H1 (cell line): Measurements from ENCODE around the gene ANKS1B. TPM values are rescaled to one million over a fixed set of nuclear protein-coding genes. Genes with fewer than 3 reads are reported as not detected.

Experiments
- CTCF ChIA-PET: fragments of 300-600 bp; sonication (Branson Sonifier 250); formaldehyde crosslinking; loops from one replicate; lab custom pipeline; 2021; ENCODE audit not compliant: partially characterized antibody; lab: Charles Lee
- POLR2A ChIA-PET: fragments of 300-600 bp; sonication (Branson Sonifier 250); formaldehyde crosslinking; loops from one replicate; lab custom pipeline; 2021; ENCODE audit warnings: inconsistent platforms; ENCODE audit not compliant: partially characterized antibody; lab: Charles Lee
- DNase-seq, 2 experiments: peaks; one replicate each; pipeline versions ENCODE4 v3.0.0 to v3.0.0-alpha.2; 2010 to 2022; ENCODE audit warnings: low spot score in 2 of 2, low read depth in 1 of 2, mixed read lengths in 1 of 2
- FAIRE-seq: peaks from 2 replicates; lab custom pipeline; 2011; peaks lifted over from hg19 to GRCh38; lab: Jason Lieb, UNC
- H2AFZ ChIP-seq: 2 replicates; pipeline ENCODE4 v1.8.1; 2012; ENCODE audit warnings: low read length, inconsistent platforms
- H2AK5ac ChIP-seq: 2 replicates; pipeline ENCODE4 v1.6.1; 2013; ENCODE audit warnings: low read depth, low read length
- H2BK120ac ChIP-seq: replicated peaks from 2 replicates; pipeline ENCODE3; 2013; ENCODE audit warnings: low read depth, low read length, inconsistent platforms
- H2BK12ac ChIP-seq: 2 replicates; pipeline ENCODE4 v1.6.1; 2013; ENCODE audit warnings: low read depth, low read length
- H2BK15ac ChIP-seq: 2 replicates; pipeline ENCODE4 v1.6.1; 2013; ENCODE audit warnings: low read length
- H2BK20ac ChIP-seq: 2 replicates; pipeline ENCODE4 v1.6.1; 2013; ENCODE audit warnings: low read length
- H2BK5ac ChIP-seq: 2 replicates; pipeline ENCODE4 v1.6.1; 2013; ENCODE audit warnings: low read depth, low read length
- H3K14ac ChIP-seq: 2 replicates; pipeline ENCODE4 v1.6.1; 2013; ENCODE audit warnings: inconsistent platforms; ENCODE audit not compliant: insufficient read length
- H3K18ac ChIP-seq: 2 replicates; pipeline ENCODE4 v1.6.1; 2013; ENCODE audit warnings: low read length; ENCODE audit errors: extremely low read depth
- H3K23ac ChIP-seq: 2 replicates; pipeline ENCODE4 v1.6.1; 2013; ENCODE audit warnings: inconsistent platforms; ENCODE audit not compliant: insufficient read length
- H3K23me2 ChIP-seq: 2 replicates; pipeline ENCODE4 v1.6.1; 2013; ENCODE audit warnings: low read depth, low read length
- H3K27ac ChIP-seq: 2 replicates; pipeline ENCODE4 v1.6.1; 2011; ENCODE audit warnings: low read depth, low read length, inconsistent platforms
- H3K27me3 ChIP-seq, 4 experiments: replicated peaks in 1 of 4; 1 replicate in 1 of 4; 2 replicates in 3 of 4; pipeline versions ENCODE4 v1.6.1 to v1.8.1; 2011 to 2013; ENCODE audit warnings: low read length in 3 of 4, mild to moderate bottlenecking in 3 of 4, inconsistent platforms in 2 of 4, mixed read lengths in 2 of 4, moderate library complexity in 1 of 4; ENCODE audit not compliant: control insufficient read depth in 3 of 4, insufficient read depth in 3 of 4; ENCODE audit errors: extremely low read depth in 1 of 4
- H3K36me3 ChIP-seq, 4 experiments: 2 replicates each; pipeline versions ENCODE4 v1.6.1 to v1.8.1; 2011 to 2013; ENCODE audit warnings: mild to moderate bottlenecking in 4 of 4, low read length in 3 of 4, moderate library complexity in 2 of 4, control low read depth in 1 of 4, inconsistent platforms in 1 of 4; ENCODE audit not compliant: insufficient read depth in 4 of 4, control insufficient read depth in 2 of 4
- H3K4ac ChIP-seq: replicated peaks from 2 replicates; pipeline ENCODE3; 2013; ENCODE audit warnings: low read length, low read depth, mixed read lengths, inconsistent platforms; ENCODE audit not compliant: insufficient read length
- H3K4me1 ChIP-seq, 4 experiments: replicated peaks in 1 of 4; 1 replicate in 1 of 4; 2 replicates in 3 of 4; pipeline versions ENCODE4 v1.6.1 to v1.8.1; 2011 to 2013; ENCODE audit warnings: low read length in 3 of 4, inconsistent platforms in 2 of 4, mixed read lengths in 1 of 4; ENCODE audit not compliant: insufficient read depth in 4 of 4, control insufficient read depth in 3 of 4
- H3K4me2 ChIP-seq, 2 experiments: 2 replicates each; pipeline versions ENCODE4 v1.6.1 to v1.8.1; 2011 to 2013; ENCODE audit warnings: low read depth in 2 of 2, low read length in 2 of 2, control low read depth in 1 of 2, inconsistent platforms in 1 of 2, mild to moderate bottlenecking in 1 of 2; ENCODE audit not compliant: insufficient read depth in 1 of 2
- H3K4me3 ChIP-seq, 4 experiments: fragments of 200-600, 300-600 bp in 1 of 4; sonication (generic), shearing (Covaris generic), sonication (Bioruptor Twin) in 1 of 4; 2 replicates each; pipeline versions ENCODE4 v1.5.1 to v1.8.1; 2011 to 2016; ENCODE audit warnings: low read length in 4 of 4, low read depth in 3 of 4, control low read depth in 2 of 4, inconsistent platforms in 2 of 4, mild to moderate bottlenecking in 2 of 4, mixed read lengths in 1 of 4, moderate library complexity in 1 of 4; ENCODE audit not compliant: insufficient read depth in 2 of 4; ENCODE audit errors: extremely low read depth in 1 of 4
- H3K56ac ChIP-seq: replicated peaks from 2 replicates; pipeline ENCODE3; 2013; ENCODE audit warnings: low read depth, mild to moderate bottlenecking, mixed read lengths, low read length, inconsistent platforms; ENCODE audit not compliant: insufficient read length
- H3K79me1 ChIP-seq: 2 replicates; pipeline ENCODE4 v1.6.1; 2013; ENCODE audit warnings: low read depth, low read length, control low read depth
- H3K79me2 ChIP-seq, 2 experiments: 2 replicates each; pipeline versions ENCODE4 v1.6.1 to v1.8.1; 2012 to 2013; ENCODE audit warnings: low read length in 2 of 2, mild to moderate bottlenecking in 2 of 2, inconsistent platforms in 1 of 2; ENCODE audit not compliant: insufficient read depth in 2 of 2, control insufficient read depth in 1 of 2
- H3K9ac ChIP-seq, 4 experiments: replicated peaks in 1 of 4; 1 replicate in 1 of 4; 2 replicates in 3 of 4; pipeline versions ENCODE4 v1.6.1 to v1.8.1; 2011 to 2013; ENCODE audit warnings: low read depth in 3 of 4, low read length in 3 of 4, control low read depth in 2 of 4, mild to moderate bottlenecking in 2 of 4, moderate library complexity in 2 of 4, inconsistent platforms in 1 of 4; ENCODE audit errors: extremely low read depth in 1 of 4
- H3K9me3 ChIP-seq, 2 experiments: 2 replicates each; pipeline versions ENCODE4 v1.6.1 to v1.8.1; 2012 to 2013; ENCODE audit warnings: mild to moderate bottlenecking in 2 of 2, moderate library complexity in 2 of 2, control low read depth in 1 of 2, inconsistent platforms in 1 of 2, low read depth in 1 of 2, low read length in 1 of 2, mixed read lengths in 1 of 2; ENCODE audit not compliant: insufficient read depth in 2 of 2
- H4K20me1 ChIP-seq, 2 experiments: replicated peaks in 1 of 2; 2 replicates each; pipeline versions ENCODE3 to v1.8.1; 2011 to 2013; ENCODE audit warnings: inconsistent platforms in 2 of 2, low read length in 2 of 2, mild to moderate bottlenecking in 1 of 2; ENCODE audit not compliant: insufficient read depth in 2 of 2, control insufficient read depth in 1 of 2
- H4K5ac ChIP-seq: 2 replicates; pipeline ENCODE4 v1.6.1; 2013; ENCODE audit warnings: low read length, low read depth, mixed read lengths, inconsistent platforms; ENCODE audit not compliant: insufficient read length
- H4K8ac ChIP-seq: 2 replicates; pipeline ENCODE4 v1.8.0; 2013; ENCODE audit warnings: mild to moderate bottlenecking, moderate library complexity, low read length, inconsistent platforms; ENCODE audit not compliant: insufficient read depth; ENCODE audit errors: extremely low read depth
- H4K91ac ChIP-seq: replicated peaks from 2 replicates; pipeline ENCODE3; 2013; ENCODE audit warnings: low read length, mixed read lengths, inconsistent platforms; ENCODE audit not compliant: insufficient read length
- CREB1 ChIP-seq: IDR thresholded peaks from 2 replicates; pipeline ENCODE4 v1.6.1; 2012; ENCODE audit warnings: inconsistent platforms
- GABPA ChIP-seq: IDR thresholded peaks from 2 replicates; pipeline ENCODE4 v1.6.1; 2011; ENCODE audit warnings: mild to moderate bottlenecking, low read length, moderate library complexity, borderline replicate concordance; ENCODE audit not compliant: insufficient read depth
- HDAC2 ChIP-seq, 2 experiments: fragments of 300-600 bp in 1 of 2; sonication (generic) in 1 of 2; IDR thresholded peaks; 2 replicates each; pipeline ENCODE4 v1.6.1; 2011 to 2012; ENCODE audit warnings: low read depth in 2 of 2, low read length in 2 of 2, mild to moderate bottlenecking in 2 of 2, moderate library complexity in 2 of 2, borderline replicate concordance in 1 of 2, inconsistent platforms in 1 of 2
- HDAC6 ChIP-seq: IDR thresholded peaks from one replicate; pipeline ENCODE4 v1.7.1; 2012; ENCODE audit warnings: low read depth, mild to moderate bottlenecking, inconsistent platforms, low read length, moderate library complexity
- JUN ChIP-seq: IDR thresholded peaks from 2 replicates; pipeline ENCODE4 v1.6.1; 2011; ENCODE audit warnings: low read depth, mild to moderate bottlenecking, improper control_type of control experiment, low read length
- POLR2AphosphoS5 ChIP-seq: IDR thresholded peaks from 2 replicates; pipeline ENCODE4 v1.6.1; 2011; ENCODE audit warnings: low read depth, low read length
- RBBP5 ChIP-seq: IDR thresholded peaks from 2 replicates; pipeline ENCODE4 v1.7.1; 2012; ENCODE audit warnings: low read depth, mild to moderate bottlenecking, inconsistent platforms, low read length, moderate library complexity, borderline replicate concordance
- RNF2 ChIP-seq: fragments of 200-900, 300-1000 bp; sonication (generic); IDR thresholded peaks from 2 replicates; pipeline ENCODE4 v1.7.1; 2016; ENCODE audit warnings: borderline replicate concordance, low read depth, mild to moderate bottlenecking, antibody characterized with exemption, low read length; ENCODE audit not compliant: poor library complexity, severe bottlenecking; ENCODE audit errors: missing control alignments
- TAF1 ChIP-seq: IDR thresholded peaks from 2 replicates; pipeline ENCODE4 v1.6.1; 2011; ENCODE audit warnings: mild to moderate bottlenecking, low read depth, low read length
- TAF7 ChIP-seq: optimal IDR thresholded peaks from 2 replicates; pipeline ENCODE3; 2011; ENCODE audit warnings: low read depth, mild to moderate bottlenecking, inconsistent platforms, low read length, moderate library complexity, borderline replicate concordance
- TCF12 ChIP-seq: IDR thresholded peaks from 2 replicates; pipeline ENCODE4 v1.6.1; 2011; ENCODE audit warnings: low read depth, mild to moderate bottlenecking, low read length
- TEAD4 ChIP-seq: IDR thresholded peaks from 2 replicates; pipeline ENCODE4 v1.6.1; 2012; ENCODE audit warnings: low read depth, low read length, inconsistent platforms, mixed read lengths
- WGBS, 2 experiments: shearing (Covaris generic) in 1 of 2; methylation state at CpG; one replicate each; pipeline versions ENCODE4 v1.1.6 to v1.1.7; 2013 to 2015; ENCODE audit warnings: low lambda C conversion rate in 2 of 2, mixed read lengths in 2 of 2, inconsistent platforms in 1 of 2, low coverage in 1 of 2, missing lambda C conversion rate in 1 of 2; ENCODE audit not compliant: insufficient replicate concordance in 2 of 2, insufficient coverage in 1 of 2, insufficient read length in 1 of 2; ENCODE audit errors: extremely low coverage in 1 of 2, missing lambda C conversion rate in 1 of 2; 5-methylcytosine and 5-hydroxymethylcytosine counted together
- polyA plus RNA-seq, 7 experiments: library from polyadenylated mRNA; depleted of rRNA in 3 of 7; stranded (reverse) in 5 of 7; unstranded in 2 of 7; fragments of >200 nt in 5 of 7; fragments of 200-250 nt in 2 of 7; gene quantifications; 1 replicate in 5 of 7; 2 replicates in 1 of 7; 4 replicates in 1 of 7; pipeline versions ENCODE4 v1.2.1 to v1.2.3, GENCODE V29; 2011 to 2013; ENCODE audit warnings: missing spikeins in 2 of 7, mixed read lengths in 2 of 7
- total RNA-seq: library from RNA; stranded (reverse); fragmentation: NEBNext Ultra II Directional; extraction: Animal tissue kit (Norgen Biotek cat#: 25700); gene quantifications from 2 replicates; pipeline ENCODE4 v1.2.1, GENCODE V29; 2021
- TF ChIP-seq, protein P1 (sequence below): IDR thresholded peaks from 2 replicates; pipeline ENCODE4 v1.6.1; 2012; ENCODE audit warnings: low read length, inconsistent platforms

Gene ANKS1B
- total and polyA plus RNA-seq, 2 of the 8 experiments (the other 6 are each of a cell fraction or from before 2014, with no cell fraction given): 2.7 to 6.1 TPM

DNA sequence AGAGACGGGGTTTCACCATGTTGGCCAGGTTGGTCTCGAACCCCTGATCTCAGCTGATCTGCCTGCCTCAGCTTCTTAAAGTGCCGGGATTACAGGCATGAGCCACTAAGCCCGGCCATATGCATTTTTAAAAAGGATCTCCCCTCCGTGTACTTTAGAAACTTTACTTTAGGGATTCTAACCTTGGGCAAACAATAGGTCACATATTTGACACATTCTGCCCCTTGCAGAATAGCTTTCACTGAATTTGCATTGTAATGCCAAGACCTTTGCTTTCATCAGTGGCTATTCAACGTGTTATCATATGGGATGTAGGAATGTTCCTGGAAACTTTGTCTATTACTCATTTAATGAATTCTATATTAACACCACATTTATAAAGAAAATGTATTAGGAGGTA lies 11.4 kb upstream of the ANKS1B start:
- no peak overlapping the region for H2BK20ac ChIP-seq
- H4K8ac ChIP-seq: no peak overlapping the region
- no peak overlapping the region for H2BK15ac ChIP-seq
- no peaks in the 10 kb centered on the region for H3K23me2 ChIP-seq
- no peaks in the 10 kb centered on the region for H4K20me1 ChIP-seq
- 77% methylated on average over 6 of the region's 6 CpGs; no CpG with 5 or more reads in 1 of the 2 experiments for WGBS, 2 experiments
- H3K4me2 ChIP-seq: no peak overlapping the region
- no peaks in the 10 kb centered on the region for H3K79me2 ChIP-seq
- no peak overlapping the region for H3K23ac ChIP-seq
- no peak overlapping the region for H3K4me3 ChIP-seq
- H2BK5ac ChIP-seq: no peak overlapping the region
- no peak overlapping the region for H3K9ac ChIP-seq
- ChIA-PET POLR2A (no interaction called here), CTCF (interaction anchor here (1.0 kb wide), 1 partner anchor 284 kb away, joined by 3 read pairs; no protein-coding TSS in a partner anchor)
- H3K4ac ChIP-seq: no peak overlapping the region
- no peak overlapping the region for H2AK5ac ChIP-seq
- no peaks in the 10 kb centered on the region; a peak in 2 of 7 replicates for H3K4me1 ChIP-seq
- no peaks in the 10 kb centered on the region for H3K9me3 ChIP-seq
- no peak overlapping the region for H3K18ac ChIP-seq
- no peak overlapping the region for H2BK12ac ChIP-seq
- H3K79me1 ChIP-seq: no peaks in the 10 kb centered on the region
- H4K5ac ChIP-seq: no peak overlapping the region
- no peaks in the 10 kb centered on the region for H3K27me3 ChIP-seq
- FAIRE-seq (no peak), DNase-seq (no peak)
- H3K36me3 ChIP-seq: no peaks in the 10 kb centered on the region
- H2AFZ ChIP-seq: no peak overlapping the region
- no peak overlapping the region for H3K14ac ChIP-seq
- no peak overlapping the region for H4K91ac ChIP-seq
- H3K27ac ChIP-seq: no peak overlapping the region
- no peak overlapping the region for H2BK120ac ChIP-seq
- no peak overlapping the region for H3K56ac ChIP-seq
- TF ChIP-seq TAF7: no peak
- TF ChIP-seq JUN: no peak
- no peak for TF ChIP-seq CREB1
- no peak for TF ChIP-seq TCF12
- no peak for TF ChIP-seq GABPA
- no peak for TF ChIP-seq POLR2AphosphoS5
- TF ChIP-seq, protein P1, sequence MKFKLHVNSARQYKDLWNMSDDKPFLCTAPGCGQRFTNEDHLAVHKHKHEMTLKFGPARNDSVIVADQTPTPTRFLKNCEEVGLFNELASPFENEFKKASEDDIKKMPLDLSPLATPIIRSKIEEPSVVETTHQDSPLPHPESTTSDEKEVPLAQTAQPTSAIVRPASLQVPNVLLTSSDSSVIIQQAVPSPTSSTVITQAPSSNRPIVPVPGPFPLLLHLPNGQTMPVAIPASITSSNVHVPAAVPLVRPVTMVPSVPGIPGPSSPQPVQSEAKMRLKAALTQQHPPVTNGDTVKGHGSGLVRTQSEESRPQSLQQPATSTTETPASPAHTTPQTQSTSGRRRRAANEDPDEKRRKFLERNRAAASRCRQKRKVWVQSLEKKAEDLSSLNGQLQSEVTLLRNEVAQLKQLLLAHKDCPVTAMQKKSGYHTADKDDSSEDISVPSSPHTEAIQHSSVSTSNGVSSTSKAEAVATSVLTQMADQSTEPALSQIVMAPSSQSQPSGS: no peak
- no peak for TF ChIP-seq HDAC2 (IDR thresholded peaks at IDR 0.05; ENCODE audit: borderline replicate concordance in 1 of 2, low read depth in 2 of 2, low read length in 2 of 2)
- TF ChIP-seq RNF2: no peak
- TF ChIP-seq TAF1: no peak
- no peak for TF ChIP-seq TEAD4
- no peak for TF ChIP-seq RBBP5
- no peak for TF ChIP-seq HDAC6
